ENCODE data around the gene CCDC78. TPM values are rescaled to one million over a fixed set of nuclear protein-coding genes. Genes with fewer than 3 reads are reported as not detected.

Gene CCDC78
- polyA plus RNA-seq, 1 donor from 2014 or later, result 10.7 TPM

- TF ChIP-seq SMC3 (conservative IDR thresholded peaks at IDR 0.05; ENCODE audit: poor library complexity), result no peak
- no peak for TF ChIP-seq EP300 (conservative IDR thresholded peaks at IDR 0.05; ENCODE audit: poor library complexity, severe bottlenecking)
- no peak for TF ChIP-seq POLR2AphosphoS5 (IDR thresholded peaks at IDR 0.05)
Measured at GRCh38 chr16:703406-703805, 22.8 kb downstream of the CCDC78 start (continued).

DNA sequence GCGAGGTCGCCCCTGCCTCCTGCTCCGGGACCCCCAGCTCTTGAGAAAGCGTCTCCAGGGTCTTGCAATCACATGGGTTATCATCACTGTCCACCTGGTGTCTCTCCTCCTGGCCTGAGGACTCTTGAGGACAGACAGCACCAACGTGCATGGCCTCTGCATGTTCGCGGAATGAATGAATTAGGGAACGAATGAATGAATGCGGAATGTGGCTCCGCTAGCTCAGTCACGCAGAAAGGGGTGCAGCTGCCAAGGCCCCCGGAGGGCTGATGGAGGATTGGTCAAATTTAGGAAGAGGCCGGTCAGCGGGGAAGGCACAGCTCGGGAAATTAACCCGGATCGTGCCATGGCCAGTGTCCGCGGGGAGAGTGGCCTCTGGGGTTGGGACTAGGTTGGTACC is 23.9 kb downstream of the CCDC78 start:
- H2AFZ ChIP-seq (ENCODE audit: low read depth, low read length), result no peak overlapping the region
- no peak overlapping the region for H3K9ac ChIP-seq (ENCODE audit: low read length)
- peaks cover 43% of the 10 kb centered on the region for H3K79me2 ChIP-seq (replicated peaks; ENCODE audit: insufficient read depth, low read length)
- no peaks in the 10 kb centered on the region for H3K36me3 ChIP-seq (ENCODE audit: insufficient read depth, low read length)
- H3K9me3 ChIP-seq (ENCODE audit: low read length), result no peaks in the 10 kb centered on the region
- H3K27me3 ChIP-seq (ENCODE audit: insufficient read depth, low read depth, low read length), result peaks cover 31% of the 10 kb centered on the region
- no peaks in the 10 kb centered on the region for H3K9me2 ChIP-seq (ENCODE audit: insufficient read depth, low read length)
- no peak overlapping the region for H3K4me2 ChIP-seq (ENCODE audit: low read length)
- no peak overlapping the region for H3K27ac ChIP-seq (ENCODE audit: low read length)
- peaks cover 50% of the 10 kb centered on the region for H4K20me1 ChIP-seq (ENCODE audit: insufficient read depth)
- H3K4me3 ChIP-seq (ENCODE audit: low read length), result peak overlapping the region; percentile 62
- TF ChIP-seq POLR2AphosphoS5 (IDR thresholded peaks at IDR 0.05), result no peak
- TF ChIP-seq, protein P1, sequence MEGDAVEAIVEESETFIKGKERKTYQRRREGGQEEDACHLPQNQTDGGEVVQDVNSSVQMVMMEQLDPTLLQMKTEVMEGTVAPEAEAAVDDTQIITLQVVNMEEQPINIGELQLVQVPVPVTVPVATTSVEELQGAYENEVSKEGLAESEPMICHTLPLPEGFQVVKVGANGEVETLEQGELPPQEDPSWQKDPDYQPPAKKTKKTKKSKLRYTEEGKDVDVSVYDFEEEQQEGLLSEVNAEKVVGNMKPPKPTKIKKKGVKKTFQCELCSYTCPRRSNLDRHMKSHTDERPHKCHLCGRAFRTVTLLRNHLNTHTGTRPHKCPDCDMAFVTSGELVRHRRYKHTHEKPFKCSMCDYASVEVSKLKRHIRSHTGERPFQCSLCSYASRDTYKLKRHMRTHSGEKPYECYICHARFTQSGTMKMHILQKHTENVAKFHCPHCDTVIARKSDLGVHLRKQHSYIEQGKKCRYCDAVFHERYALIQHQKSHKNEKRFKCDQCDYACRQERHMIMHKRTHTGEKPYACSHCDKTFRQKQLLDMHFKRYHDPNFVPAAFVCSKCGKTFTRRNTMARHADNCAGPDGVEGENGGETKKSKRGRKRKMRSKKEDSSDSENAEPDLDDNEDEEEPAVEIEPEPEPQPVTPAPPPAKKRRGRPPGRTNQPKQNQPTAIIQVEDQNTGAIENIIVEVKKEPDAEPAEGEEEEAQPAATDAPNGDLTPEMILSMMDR (IDR thresholded peaks at IDR 0.05; ENCODE audit: poor library complexity, severe bottlenecking), result no peak
- no peak for TF ChIP-seq RAD21 (conservative IDR thresholded peaks at IDR 0.05)
- no peak for TF ChIP-seq EZH2 (IDR thresholded peaks at IDR 0.05; ENCODE audit: borderline replicate concordance, insufficient read depth, low read length, poor library complexity, severe bottlenecking)
- TF ChIP-seq SMC3 (conservative IDR thresholded peaks at IDR 0.05; ENCODE audit: poor library complexity), result no peak
- TF ChIP-seq MXI1 (conservative IDR thresholded peaks at IDR 0.05; ENCODE audit: poor library complexity, severe bottlenecking), result no peak
- no peaks in the 10 kb centered on the region for H3F3A ChIP-seq (ENCODE audit: insufficient read depth, low read length, poor library complexity, severe bottlenecking)

DNA sequence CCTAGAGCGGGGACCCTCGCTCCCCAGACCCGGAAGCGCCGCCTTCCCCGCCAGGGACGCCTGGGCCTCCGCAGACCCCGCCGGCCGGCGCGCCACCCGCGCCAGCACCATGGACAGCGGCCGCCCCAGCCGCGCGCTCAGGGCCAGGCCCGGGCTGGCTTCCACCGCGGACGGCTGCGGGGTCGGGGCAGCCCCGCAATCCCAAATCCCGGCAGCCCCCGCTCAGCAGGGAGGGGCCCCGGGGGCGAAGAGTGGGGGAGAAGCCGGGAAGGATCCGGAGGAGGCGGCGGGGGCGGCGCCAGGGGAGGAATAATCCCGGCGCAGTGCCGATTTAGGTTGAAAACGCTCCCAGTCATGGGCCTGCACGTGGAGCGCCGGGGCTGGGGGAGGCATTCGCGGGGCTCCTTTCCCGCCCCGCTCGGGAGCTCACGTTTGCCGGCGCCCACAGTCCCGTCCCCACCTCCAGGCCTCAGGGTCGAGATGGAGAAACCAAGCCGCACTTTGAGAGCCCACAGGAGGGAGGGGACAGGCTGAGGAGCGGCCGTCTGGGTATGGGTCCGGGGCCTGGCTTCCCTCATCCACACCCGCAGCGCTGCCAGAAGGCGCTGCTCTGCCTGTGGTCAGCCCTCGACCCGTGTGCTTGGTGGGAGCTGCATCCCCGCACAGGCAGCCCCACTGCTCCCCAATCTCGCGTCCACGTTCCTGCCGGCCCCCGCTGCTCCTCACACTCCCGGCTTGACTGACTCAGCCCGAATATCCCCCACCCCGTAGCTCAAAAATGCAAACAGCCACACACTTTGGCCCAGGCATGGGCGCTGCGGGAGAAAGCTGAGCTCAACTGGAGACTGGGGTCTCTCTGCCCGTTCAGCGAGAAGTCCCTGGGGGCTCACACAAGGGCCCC is 25.3 kb downstream of the CCDC78 start:
- TF ChIP-seq, protein P1 (IDR thresholded peaks at IDR 0.05; ENCODE audit: poor library complexity, severe bottlenecking), result no peak
- peak; percentile 43 for TF ChIP-seq MXI1 (conservative IDR thresholded peaks at IDR 0.05; ENCODE audit: poor library complexity, severe bottlenecking)
- TF ChIP-seq, protein P2, sequence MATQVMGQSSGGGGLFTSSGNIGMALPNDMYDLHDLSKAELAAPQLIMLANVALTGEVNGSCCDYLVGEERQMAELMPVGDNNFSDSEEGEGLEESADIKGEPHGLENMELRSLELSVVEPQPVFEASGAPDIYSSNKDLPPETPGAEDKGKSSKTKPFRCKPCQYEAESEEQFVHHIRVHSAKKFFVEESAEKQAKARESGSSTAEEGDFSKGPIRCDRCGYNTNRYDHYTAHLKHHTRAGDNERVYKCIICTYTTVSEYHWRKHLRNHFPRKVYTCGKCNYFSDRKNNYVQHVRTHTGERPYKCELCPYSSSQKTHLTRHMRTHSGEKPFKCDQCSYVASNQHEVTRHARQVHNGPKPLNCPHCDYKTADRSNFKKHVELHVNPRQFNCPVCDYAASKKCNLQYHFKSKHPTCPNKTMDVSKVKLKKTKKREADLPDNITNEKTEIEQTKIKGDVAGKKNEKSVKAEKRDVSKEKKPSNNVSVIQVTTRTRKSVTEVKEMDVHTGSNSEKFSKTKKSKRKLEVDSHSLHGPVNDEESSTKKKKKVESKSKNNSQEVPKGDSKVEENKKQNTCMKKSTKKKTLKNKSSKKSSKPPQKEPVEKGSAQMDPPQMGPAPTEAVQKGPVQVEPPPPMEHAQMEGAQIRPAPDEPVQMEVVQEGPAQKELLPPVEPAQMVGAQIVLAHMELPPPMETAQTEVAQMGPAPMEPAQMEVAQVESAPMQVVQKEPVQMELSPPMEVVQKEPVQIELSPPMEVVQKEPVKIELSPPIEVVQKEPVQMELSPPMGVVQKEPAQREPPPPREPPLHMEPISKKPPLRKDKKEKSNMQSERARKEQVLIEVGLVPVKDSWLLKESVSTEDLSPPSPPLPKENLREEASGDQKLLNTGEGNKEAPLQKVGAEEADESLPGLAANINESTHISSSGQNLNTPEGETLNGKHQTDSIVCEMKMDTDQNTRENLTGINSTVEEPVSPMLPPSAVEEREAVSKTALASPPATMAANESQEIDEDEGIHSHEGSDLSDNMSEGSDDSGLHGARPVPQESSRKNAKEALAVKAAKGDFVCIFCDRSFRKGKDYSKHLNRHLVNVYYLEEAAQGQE (IDR thresholded peaks at IDR 0.05; ENCODE audit: borderline replicate concordance), result peak; percentile 57
- H3K27ac ChIP-seq (ENCODE audit: low read length), result no peak overlapping the region
- H4K20me1 ChIP-seq (ENCODE audit: insufficient read depth), result peaks cover 53% of the 10 kb centered on the region
- H3K9me3 ChIP-seq (ENCODE audit: low read length), result no peaks in the 10 kb centered on the region
- peak overlapping the region; percentile 56 for H3K9ac ChIP-seq (ENCODE audit: low read length)
- peak overlapping the region; percentile 35 for H3K4me2 ChIP-seq (ENCODE audit: low read length)
- H3F3A ChIP-seq (ENCODE audit: insufficient read depth, low read length, poor library complexity, severe bottlenecking), result no peaks in the 10 kb centered on the region
- H2AFZ ChIP-seq (ENCODE audit: low read depth, low read length), result no peak overlapping the region
- peaks cover 36% of the 10 kb centered on the region for H3K27me3 ChIP-seq (ENCODE audit: insufficient read depth, low read depth, low read length)
- peaks cover 43% of the 10 kb centered on the region for H3K79me2 ChIP-seq (replicated peaks; ENCODE audit: insufficient read depth, low read length)
- H3K9me2 ChIP-seq (ENCODE audit: insufficient read depth, low read length), result no peaks in the 10 kb centered on the region
- H3K36me3 ChIP-seq (ENCODE audit: insufficient read depth, low read length), result no peaks in the 10 kb centered on the region
- peak overlapping the region; percentile 62 for H3K4me3 ChIP-seq (ENCODE audit: low read length)

Data from neural cell (in vitro differentiated cells).